RWPE2 (cell line): ENCODE results near the gene CAMK2B.
A peak's percentile ranks its signal among the peaks of the same experiment; 100 is the strongest.

Source experiments
- ATAC-seq: fragments of 200-7000 bp; cut with Tn5 transposase; 3 replicates; pipeline ENCODE4 v1.9.1; 2021; ENCODE audit warnings: low read depth
- DNase-seq: peaks from one replicate; pipeline ENCODE4 v3.0.0-alpha.2; 2020; ENCODE audit warnings: low spot score
- H3K27ac ChIP-seq: fragments of 450-650 bp; 2 replicates; pipeline ENCODE4 v1.5.1; 2017; ENCODE audit warnings: mild to moderate bottlenecking; ENCODE audit not compliant: poor library complexity, severe bottlenecking
- H3K27me3 ChIP-seq: fragments of 250-450 bp; sonication (Bioruptor Pico); 2 replicates; pipeline ENCODE4 v1.5.1; 2021; ENCODE audit warnings: mild to moderate bottlenecking, moderate library complexity; ENCODE audit not compliant: insufficient read depth, poor library complexity, severe bottlenecking
- H3K36me3 ChIP-seq: fragments of 250-450 bp; sonication (Bioruptor Pico); 2 replicates; pipeline ENCODE4 v1.5.1; 2020; ENCODE audit warnings: low read depth, mild to moderate bottlenecking, moderate library complexity
- H3K4me1 ChIP-seq: fragments of 250-450 bp; sonication (Bioruptor Pico); 2 replicates; pipeline ENCODE4 v1.5.1; 2021; ENCODE audit warnings: mild to moderate bottlenecking, moderate library complexity; ENCODE audit not compliant: insufficient read depth, poor library complexity, severe bottlenecking
- H3K4me3 ChIP-seq: fragments of 250-450 bp; sonication (Bioruptor Pico); 2 replicates; pipeline ENCODE4 v1.5.1; 2021; ENCODE audit warnings: mild to moderate bottlenecking, moderate library complexity; ENCODE audit not compliant: severe bottlenecking
- H3K9me3 ChIP-seq: fragments of 250-450 bp; sonication (Bioruptor Pico); 2 replicates; pipeline ENCODE4 v1.5.1; 2021; ENCODE audit warnings: mild to moderate bottlenecking, moderate library complexity; ENCODE audit not compliant: severe bottlenecking
- CTCF ChIP-seq: fragments of 450-650 bp; IDR thresholded peaks from one replicate; pipeline ENCODE4 v1.5.1; 2017; ENCODE audit warnings: mild to moderate bottlenecking, moderate library complexity; ENCODE audit not compliant: poor library complexity, severe bottlenecking

The CAMK2B gene

GRCh38 chr7:44240983-44241510 is 84.3 kb downstream of the CAMK2B start:
- ATAC-seq (peak; percentile 84), DNase-seq (no peak)
- Histone ChIP-seq H3K27ac (no peak overlapping the region), H3K4me3 (no peak overlapping the region), H3K27me3 (no peaks in the 10 kb centered on the region), H3K36me3 (no peaks in the 10 kb centered on the region), H3K9me3 (no peaks in the 10 kb centered on the region), H3K4me1 (no peaks in the 10 kb centered on the region)
- peak; percentile 89 for TF ChIP-seq CTCF

GRCh38 chr7:44240376-44240775 is 85.0 kb downstream of the CAMK2B start:
- TF ChIP-seq CTCF: no peak
- no peaks in the 10 kb centered on the region for H3K36me3 ChIP-seq
- ATAC-seq (no peak), DNase-seq (no peak)
- H3K27ac ChIP-seq: no peak overlapping the region
- no peak overlapping the region for H3K4me3 ChIP-seq
- H3K9me3 ChIP-seq: no peaks in the 10 kb centered on the region
- H3K27me3 ChIP-seq: no peaks in the 10 kb centered on the region
- H3K4me1 ChIP-seq: no peaks in the 10 kb centered on the region

GRCh38 chr7:44239361-44239760 is 86.0 kb downstream of the CAMK2B start:
- no peak for ATAC-seq

GRCh38 chr7:44238116-44238695 is 87.2 kb downstream of the CAMK2B start:
- Histone ChIP-seq H3K27ac (no peak overlapping the region), H3K4me3 (no peak overlapping the region), H3K27me3 (no peaks in the 10 kb centered on the region), H3K36me3 (no peaks in the 10 kb centered on the region), H3K9me3 (no peaks in the 10 kb centered on the region), H3K4me1 (no peaks in the 10 kb centered on the region)
- ATAC-seq: no peak
- DNase-seq: no peak
- no peak for TF ChIP-seq CTCF

More at GRCh38 chr7:44239361-44239760, 86.0 kb downstream of the CAMK2B start:
- Histone ChIP-seq H3K36me3 (no peaks in the 10 kb centered on the region), H3K27ac (no peak overlapping the region), H3K4me1 (no peaks in the 10 kb centered on the region), H3K4me3 (no peak overlapping the region), H3K9me3 (no peaks in the 10 kb centered on the region), H3K27me3 (no peaks in the 10 kb centered on the region)
- no peak for TF ChIP-seq CTCF
- no peak for DNase-seq

GRCh38 chr7:44237696-44238095 is 87.7 kb downstream of the CAMK2B start:
- DNase-seq: no peak
- no peak for ATAC-seq

More at GRCh38 chr7:44237696-44238095, 87.7 kb downstream of the CAMK2B start:
- Histone ChIP-seq H3K27ac (no peak overlapping the region), H3K9me3 (no peaks in the 10 kb centered on the region), H3K36me3 (no peaks in the 10 kb centered on the region), H3K27me3 (no peaks in the 10 kb centered on the region), H3K4me1 (no peaks in the 10 kb centered on the region), H3K4me3 (no peak overlapping the region)
- TF ChIP-seq CTCF: no peak
